Heart right ventricle (tissue), 16 donors: ENCODE data around the gene TBC1D8B. TPM values are rescaled to one million over a fixed set of nuclear protein-coding genes. Genes with fewer than 3 reads are reported as not detected.

Experiments
- ATAC-seq, 8 donors: fragments of 200-7000 bp; cut with Tn5 transposase; one replicate each; pipeline ENCODE4 v1.9.1; 2020; ENCODE audit warnings: mild to moderate bottlenecking in 8 of 8, moderate library complexity in 8 of 8, moderate number of reproducible peaks in 1 of 8
- DNase-seq, 2 donors: peaks; one replicate each; pipeline ENCODE4 v3.0.0-alpha.2; 2020
- H3K27ac ChIP-seq, 10 donors: fragments of 200-600 bp; sonication (generic) in 2 of 10; one replicate each; pipeline versions ENCODE4 v1.5.0 to v1.8.0; 2020 to 2022; ENCODE audit warnings: mild to moderate bottlenecking in 3 of 10
- H3K27me3 ChIP-seq, 7 donors: fragments of 200-600 bp; one replicate each; pipeline ENCODE4 v1.8.0; 2021 to 2022; ENCODE audit warnings: mild to moderate bottlenecking in 2 of 7
- H3K36me3 ChIP-seq, 9 donors: fragments of 200-600 bp; sonication (generic) in 1 of 9; one replicate each; pipeline versions ENCODE4 v1.5.0 to v1.8.0; 2020 to 2022; ENCODE audit warnings: mild to moderate bottlenecking in 2 of 9
- H3K4me1 ChIP-seq, 9 donors: fragments of 200-600 bp; sonication (generic) in 1 of 9; one replicate each; pipeline versions ENCODE4 v1.5.0 to v1.8.0; 2020 to 2022; ENCODE audit warnings: mild to moderate bottlenecking in 4 of 9
- H3K4me3 ChIP-seq, 10 donors: fragments of 200-600 bp; sonication (generic) in 2 of 10; one replicate each; pipeline versions ENCODE4 v1.5.0 to v1.8.0; 2020 to 2022; ENCODE audit warnings: mild to moderate bottlenecking in 7 of 10, moderate library complexity in 2 of 10
- H3K9me3 ChIP-seq, 11 donors: fragments of 200-600 bp in 10 of 11; sonication (generic) in 2 of 11; one replicate each; pipeline versions ENCODE4 v1.5.0 to v1.8.0; 2013 to 2022; ENCODE audit warnings: mild to moderate bottlenecking in 2 of 11, control low read depth in 1 of 11, moderate library complexity in 1 of 11
- WGBS, 2 donors: extraction: QIAGEN DNeasy Blood & Tissue Kit; methylation state at CpG; one replicate each; pipeline ENCODE4 v1.1.7; 2013; ENCODE audit warnings: inconsistent platforms in 1 of 2; 5-methylcytosine and 5-hydroxymethylcytosine counted together
- intact Hi-C, 10 donors: fragments of 100-400 bp; cut with DNase I; formaldehyde crosslinking; loops; one replicate each; pipeline versions ENCODE4 v1.11.1 to v1.14.2; 2022
- polyA plus RNA-seq, 2 donors: library from polyadenylated mRNA; stranded (reverse); fragments of 200-250 nt; gene quantifications; one replicate each; pipeline ENCODE4 v1.2.3, GENCODE V29; 2013
- total RNA-seq, 10 donors: library from RNA; stranded (reverse); fragmentation: NEBNext Ultra II Directional in 3 of 10; extraction: Animal tissue kit (Norgen Biotek cat#: 25700) in 3 of 10; gene quantifications; one replicate each; pipeline versions ENCODE4 v1.2.1 to v1.2.4, GENCODE V29; 2021 to 2023
- TF ChIP-seq, protein P1 (sequence below), 9 donors: fragments of 200-600 bp; sonication (generic) in 2 of 9; IDR thresholded peaks; one replicate each; pipeline versions ENCODE4 v1.5.0 to v1.8.0; 2021 to 2022; ENCODE audit warnings: antibody characterized with exemption in 9 of 9, mild to moderate bottlenecking in 5 of 9, moderate library complexity in 1 of 9
- donor health status: Arrhythmogenic right ventricular cardiomyopathy.
- donor health status: ischemic (EF 13 %, LVEDD 7.1; RV severe dilation, severe dysfunction).
- donor health status: healthy with polysubstance abuse.
- donor health status: DM: no; HTN: yes; CAD: no.
- donor health status: DM: no; HTN: no; CAD: no.
- donor health status: ischemic (EF 25% LVEDD 6.9; RV normal size, moderate dysfunction).
- donor health status: ischemic (EF 25% LVEDD 5.7; RV mildly dilated, moderate dysfunction).
- donor health status: healthy.
- donor health status: DM: yes; HTN: yes; CAD: no.
- donor health status: Ischemic cardiomyopathy.
- donor health status: ischemic (EF 35%, LVEDD 5.7; RV mildly dilated, moderate dysfunction).
- donor health status: nonischemic (EF 11% LVEDD 7.7; RV severe dilation, severe dysfunction).
- donor health status: DM: yes; HTN: yes; CAD: no.
- donor health status: PGD.
- donor health status: ischemic (EF 29% LVEDD 5.4; RV normal size, mild dysfunction).
- donor health status: nonischemic (EF 23%, LVEDD 6.1; RV moderate dilation, normal function).

The TBC1D8B gene
- total and polyA plus RNA-seq, 12 donors, result 0.87 to 3.4 (median 2.1) TPM

DNA sequence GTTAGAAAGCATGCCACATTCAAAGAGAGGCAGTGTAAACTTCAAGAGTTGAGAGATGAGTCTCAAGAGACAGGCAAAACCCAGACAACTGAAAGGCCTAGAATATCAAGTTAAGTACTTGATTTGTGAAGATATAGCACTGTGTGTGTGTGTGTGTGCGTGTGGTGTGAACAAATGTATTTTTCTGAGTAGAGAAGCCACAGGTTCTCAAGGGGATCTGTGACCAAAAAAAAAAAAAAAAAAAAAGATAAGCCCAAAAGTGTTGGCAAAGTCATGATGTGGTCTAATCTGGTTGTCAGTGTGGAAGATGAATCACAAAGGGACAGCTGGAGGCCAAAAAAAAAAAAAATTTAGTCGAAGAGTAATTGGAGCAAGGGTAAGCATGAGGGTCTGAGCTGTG is 96.8 kb downstream of the TBC1D8B start:
- Histone ChIP-seq H3K27me3 (peaks cover 0 to 29% (median 0%) of the 10 kb centered on the region in 7 donors), H3K27ac (no peak overlapping the region), H3K4me3 (no peak overlapping the region), H3K36me3 (no peaks in the 10 kb centered on the region), H3K4me1 (peaks cover 0 to 5% (median 0%) of the 10 kb centered on the region in 9 donors), H3K9me3 (no peaks in the 10 kb centered on the region)
- intact Hi-C loops, result loop anchor here in 4 of 10 donors (5.0 to 10.0 kb wide), 3 partner anchors 53 to 996 kb away; no protein-coding TSS in a partner anchor
- DNase-seq, result no peak
- TF ChIP-seq, protein P1, sequence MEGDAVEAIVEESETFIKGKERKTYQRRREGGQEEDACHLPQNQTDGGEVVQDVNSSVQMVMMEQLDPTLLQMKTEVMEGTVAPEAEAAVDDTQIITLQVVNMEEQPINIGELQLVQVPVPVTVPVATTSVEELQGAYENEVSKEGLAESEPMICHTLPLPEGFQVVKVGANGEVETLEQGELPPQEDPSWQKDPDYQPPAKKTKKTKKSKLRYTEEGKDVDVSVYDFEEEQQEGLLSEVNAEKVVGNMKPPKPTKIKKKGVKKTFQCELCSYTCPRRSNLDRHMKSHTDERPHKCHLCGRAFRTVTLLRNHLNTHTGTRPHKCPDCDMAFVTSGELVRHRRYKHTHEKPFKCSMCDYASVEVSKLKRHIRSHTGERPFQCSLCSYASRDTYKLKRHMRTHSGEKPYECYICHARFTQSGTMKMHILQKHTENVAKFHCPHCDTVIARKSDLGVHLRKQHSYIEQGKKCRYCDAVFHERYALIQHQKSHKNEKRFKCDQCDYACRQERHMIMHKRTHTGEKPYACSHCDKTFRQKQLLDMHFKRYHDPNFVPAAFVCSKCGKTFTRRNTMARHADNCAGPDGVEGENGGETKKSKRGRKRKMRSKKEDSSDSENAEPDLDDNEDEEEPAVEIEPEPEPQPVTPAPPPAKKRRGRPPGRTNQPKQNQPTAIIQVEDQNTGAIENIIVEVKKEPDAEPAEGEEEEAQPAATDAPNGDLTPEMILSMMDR (IDR thresholded peaks at IDR 0.05), result no peak
- 56 to 57% methylated on average over 2 of the region's 2 CpGs for WGBS, 2 donors
- ATAC-seq, result no peak

DNA sequence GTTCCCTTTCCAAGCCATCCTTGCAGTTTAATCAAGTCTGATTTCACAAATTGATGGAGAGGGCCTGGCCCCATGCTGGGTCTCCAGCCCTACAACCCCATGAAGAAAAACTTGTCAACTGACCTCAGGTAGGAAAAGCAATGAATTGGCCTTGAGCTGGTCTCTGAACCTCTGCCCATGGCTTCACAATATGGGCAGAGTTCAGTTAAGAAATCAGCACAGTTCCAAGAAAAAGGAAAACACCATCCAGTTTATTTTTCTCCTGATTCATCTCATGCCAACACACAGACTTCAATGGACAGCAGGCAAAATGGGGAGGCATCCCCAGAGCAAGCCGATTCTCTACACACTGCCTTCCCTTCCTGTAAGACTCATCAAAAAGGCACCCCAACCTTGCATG is 97.4 kb downstream of the TBC1D8B start:
- H3K36me3 ChIP-seq, result no peaks in the 10 kb centered on the region
- DNase-seq, result no peak
- H3K27me3 ChIP-seq, result peaks cover 0 to 24% (median 0%) of the 10 kb centered on the region in 7 donors
- TF ChIP-seq, protein P1 (IDR thresholded peaks at IDR 0.05), result no peak
- H3K4me3 ChIP-seq, result no peak overlapping the region
- no peak overlapping the region for H3K27ac ChIP-seq
- no peak for ATAC-seq
- WGBS, 2 donors, result 92 to 100% methylated on average over 1 of the region's 1 CpG
- H3K9me3 ChIP-seq, result no peaks in the 10 kb centered on the region
- intact Hi-C loops, result loop anchor here in 4 of 10 donors (5.0 to 10.0 kb wide), 4 partner anchors 42 to 995 kb away; no protein-coding TSS in a partner anchor
- H3K4me1 ChIP-seq, result peaks cover 0 to under 1% (median 0%) of the 10 kb centered on the region in 9 donors

DNA sequence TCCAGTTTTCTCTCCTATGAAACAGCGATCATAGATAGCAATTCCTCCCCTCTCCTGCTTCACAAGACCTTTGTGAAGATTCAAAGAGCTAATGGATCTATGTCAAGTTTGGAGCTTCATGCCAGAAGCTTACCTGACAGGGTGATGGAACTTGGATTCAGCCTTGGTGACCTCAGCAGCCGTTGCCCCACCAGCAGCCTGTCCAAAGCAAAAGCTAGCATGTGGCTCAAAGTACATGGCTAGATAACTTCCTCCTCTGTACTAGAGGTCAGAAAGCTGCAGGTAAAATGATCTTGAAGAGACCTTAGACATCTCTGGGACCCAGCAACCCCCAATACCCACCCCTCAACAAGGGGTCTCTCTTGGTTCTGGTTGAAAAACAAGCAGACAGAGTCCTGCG is 98.9 kb downstream of the TBC1D8B start:
- Histone ChIP-seq H3K27ac (no peak overlapping the region), H3K4me1 (no peaks in the 10 kb centered on the region), H3K36me3 (no peaks in the 10 kb centered on the region), H3K9me3 (no peaks in the 10 kb centered on the region), H3K27me3 (peaks cover 0 to 19% (median 0%) of the 10 kb centered on the region in 7 donors), H3K4me3 (no peak overlapping the region)
- WGBS, 2 donors, result 87 to 95% methylated on average over 3 of the region's 3 CpGs
- TF ChIP-seq, protein P1 (IDR thresholded peaks at IDR 0.05), result no peak
- ATAC-seq (no peak), DNase-seq (no peak)
- intact Hi-C loops, result loop anchor here in 2 of 10 donors (5.0 kb wide), 2 partner anchors 41 to 51 kb away; no protein-coding TSS in a partner anchor

DNA sequence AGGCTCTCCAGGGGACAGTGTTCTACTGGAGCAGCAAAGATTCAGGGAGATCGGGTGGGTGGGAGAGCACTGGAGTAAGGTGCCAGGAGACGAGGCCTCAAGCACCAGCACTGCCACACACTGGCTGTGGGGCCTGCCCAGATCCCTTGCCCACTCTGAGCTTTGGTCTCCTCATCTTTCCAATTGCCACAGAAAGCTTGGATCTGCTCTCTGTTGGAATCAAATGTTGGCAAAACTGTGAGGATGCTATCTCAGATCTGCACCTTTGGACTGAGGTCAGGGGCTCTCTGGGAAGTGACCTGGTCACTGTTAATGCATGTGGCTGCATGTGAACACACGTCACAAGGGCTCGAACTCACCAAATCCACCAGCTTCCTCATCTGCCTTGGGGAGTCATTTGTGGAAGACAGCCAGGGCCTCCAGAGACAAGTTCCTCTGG is 99.3 kb downstream of the TBC1D8B start:
- ATAC-seq, result no peak
- H3K27ac ChIP-seq, result no peak overlapping the region
- H3K36me3 ChIP-seq, result no peaks in the 10 kb centered on the region
- no peaks in the 10 kb centered on the region for H3K9me3 ChIP-seq
- H3K4me1 ChIP-seq, result no peaks in the 10 kb centered on the region
- 78 to 85% methylated on average over 4 of the region's 4 CpGs for WGBS, 2 donors
- TF ChIP-seq, protein P1 (IDR thresholded peaks at IDR 0.05), result no peak
- DNase-seq, result no peak
- intact Hi-C loops, result loop anchor here in 2 of 10 donors (5.0 kb wide), 2 partner anchors 41 to 51 kb away; no protein-coding TSS in a partner anchor
- H3K27me3 ChIP-seq, result peaks cover 0 to 18% (median 0%) of the 10 kb centered on the region in 7 donors
- no peak overlapping the region for H3K4me3 ChIP-seq
